ENCODE data around the gene SENP6. TPM values are rescaled to one million over a fixed set of nuclear protein-coding genes. Genes with fewer than 3 reads are reported as not detected.
A peak's percentile ranks its signal among the peaks of the same experiment; 100 is the strongest.

The SENP6 gene
- total RNA-seq, 1 experiment from 2014 or later = 63.1 TPM

DNA sequence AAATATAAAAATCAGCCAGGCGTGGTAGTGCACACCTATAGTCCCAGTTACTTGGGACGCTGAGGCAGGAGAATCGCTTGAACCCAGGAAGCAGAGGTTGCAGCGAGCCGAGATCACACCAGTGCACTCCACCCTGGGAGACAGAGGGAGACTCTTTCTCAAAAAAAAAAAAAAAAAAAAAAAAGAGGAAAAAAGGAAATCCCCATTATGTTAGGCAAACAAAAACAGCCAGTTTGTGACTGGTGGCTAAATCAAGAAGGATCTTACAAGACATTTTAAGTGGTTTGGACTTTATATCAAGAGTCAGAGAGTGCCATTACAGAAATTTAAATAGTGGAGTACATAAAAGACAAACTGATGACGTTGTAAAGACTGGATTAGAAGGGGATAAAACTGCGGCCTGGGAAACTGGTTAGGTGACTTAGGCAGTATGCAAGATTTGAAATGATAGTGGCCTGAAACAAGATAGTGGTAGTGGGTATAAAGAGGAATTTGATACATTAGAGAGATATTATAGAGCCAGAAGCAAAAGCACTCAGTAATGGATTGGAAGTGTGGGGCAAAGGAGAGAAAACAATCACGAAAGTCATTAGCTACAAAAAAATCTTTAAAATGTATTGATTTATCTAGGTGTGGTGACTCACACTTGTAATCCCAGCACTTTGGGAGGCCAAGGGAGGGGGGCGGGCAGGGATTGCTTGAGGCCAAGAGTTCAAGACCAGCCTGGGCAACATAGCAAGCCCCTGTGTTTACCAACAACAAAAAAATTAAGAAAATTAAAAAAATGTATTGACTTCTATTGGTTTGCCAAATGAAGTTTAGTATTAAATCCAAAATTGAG lies 145.7 kb downstream of the SENP6 start:
- no peak for DNase-seq (ENCODE audit: low spot score)

DNA sequence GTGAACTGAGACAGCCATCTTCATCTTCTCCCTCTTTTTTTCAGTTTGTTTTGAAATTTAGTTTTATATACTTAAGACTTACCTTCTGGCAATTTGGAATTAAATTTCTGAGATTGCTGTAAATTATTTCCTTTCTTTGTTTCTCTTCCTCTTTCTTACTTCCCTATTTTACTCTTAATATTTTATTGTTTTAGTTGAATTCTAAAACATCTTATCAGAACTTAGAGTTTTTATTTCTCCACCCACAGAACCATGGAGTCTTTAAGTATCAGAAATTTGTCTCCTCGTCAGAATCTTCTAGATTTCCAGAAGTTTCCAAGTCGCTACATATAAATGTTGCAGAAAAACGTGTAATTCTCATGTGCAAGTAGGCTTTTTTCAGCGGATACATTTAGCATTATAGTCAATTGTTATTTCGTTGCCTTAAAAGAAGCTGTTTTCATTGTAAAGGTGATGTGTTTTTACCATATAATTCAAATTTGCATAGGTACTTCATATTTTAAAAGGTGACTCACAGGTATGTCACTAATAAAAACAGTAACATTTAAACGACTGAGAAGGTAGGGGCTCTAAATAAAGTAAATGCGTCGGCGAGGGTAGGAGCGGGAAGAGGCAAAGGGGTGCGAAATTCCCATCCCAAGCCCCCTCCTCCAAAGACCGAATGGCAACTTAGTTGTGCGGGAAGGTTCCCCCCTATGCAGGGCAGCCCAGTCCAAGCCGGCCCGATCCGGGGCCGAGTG lies 146.5 kb downstream of the SENP6 start:
- no peak for DNase-seq (ENCODE audit: low spot score)

DNA sequence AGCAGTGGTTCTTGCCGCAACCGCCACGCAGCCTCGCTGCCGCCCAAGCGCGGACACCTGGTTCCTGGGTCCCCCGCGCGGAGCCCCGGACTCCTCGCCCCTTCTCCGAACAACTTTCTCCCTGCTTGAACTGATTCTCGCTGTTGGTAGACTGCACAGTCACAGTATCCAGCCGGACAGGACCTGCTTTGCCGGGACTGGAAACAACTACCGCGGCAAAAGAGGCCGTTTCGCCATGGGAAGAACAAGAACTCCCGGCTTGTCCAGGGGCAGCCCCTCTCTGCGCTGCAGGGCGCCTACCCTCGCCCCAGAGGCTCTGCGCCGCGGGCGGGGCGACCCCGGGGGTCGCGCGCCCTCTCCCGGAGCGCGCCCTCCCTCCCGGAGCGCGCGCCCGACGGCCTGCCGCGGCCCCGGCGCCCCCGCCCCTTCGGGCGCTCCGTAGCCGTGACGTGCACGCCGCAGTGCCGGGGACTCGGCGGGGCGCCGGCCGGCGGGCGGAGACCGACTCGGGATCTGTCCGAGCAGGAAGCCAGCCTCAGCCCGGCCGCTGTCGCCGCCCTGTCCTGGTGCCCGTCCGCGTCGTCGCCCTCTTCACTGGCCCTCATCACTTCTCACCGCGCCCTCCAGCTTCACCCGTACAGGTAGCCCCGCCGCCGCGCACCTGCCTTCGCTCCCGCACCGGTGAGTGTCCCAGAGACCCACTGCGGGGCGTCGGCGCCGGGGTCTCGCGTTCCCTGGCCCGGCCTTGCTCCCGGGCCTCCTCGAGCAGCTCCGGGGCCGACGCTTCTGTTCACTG lies 147.3 kb downstream of the SENP6 start, which contains the start of gene MYO6:
Gene MYO6, plus strand, starts transcription at position 497 of the 796 bp plus-strand sequence. CDS start 68,309 bp downstream, outside the sequence.
- DNase-seq (ENCODE audit: low spot score) = peak; percentile 28

DNA sequence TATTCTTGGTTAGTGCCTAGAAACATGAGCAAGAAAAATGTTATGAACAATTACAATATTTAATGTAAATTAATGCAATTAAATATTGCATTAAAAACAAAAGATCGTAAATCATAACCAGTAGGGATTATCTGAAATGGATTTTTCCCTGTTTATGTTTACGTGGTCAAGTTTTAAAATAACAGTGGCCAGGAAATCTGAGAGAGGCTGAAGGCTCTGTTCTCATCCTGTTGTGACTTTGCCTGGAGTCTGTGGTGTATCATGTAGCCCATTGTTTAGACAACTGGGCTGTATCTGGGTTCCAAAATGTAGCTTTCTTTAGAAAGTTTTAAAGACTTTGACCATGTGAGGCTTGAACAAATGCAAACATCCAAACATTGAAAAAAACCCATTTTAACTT lies 149.8 kb downstream of the SENP6 start:
- DNase-seq (ENCODE audit: low spot score) = no peak

DNA sequence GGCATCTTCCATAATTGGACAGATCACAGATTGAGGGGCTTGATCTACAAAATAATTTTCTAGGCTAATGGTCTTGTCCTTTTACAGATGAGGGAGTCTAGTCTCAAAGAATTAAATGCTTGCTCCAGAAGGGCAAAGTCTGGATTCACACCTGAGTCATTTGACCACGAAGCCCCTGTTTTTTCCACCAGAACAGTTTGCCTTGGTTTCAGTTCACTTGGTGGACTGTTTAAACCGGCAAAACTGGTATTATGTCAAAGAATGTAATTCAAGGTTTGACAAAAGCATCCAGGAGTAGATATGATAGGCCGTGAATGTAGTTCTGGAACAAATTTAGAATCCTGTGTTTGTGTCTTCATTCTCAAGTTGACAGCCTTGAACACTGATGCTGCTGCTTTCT lies 150.7 kb downstream of the SENP6 start:
- DNase-seq (ENCODE audit: low spot score) = no peak

DNA sequence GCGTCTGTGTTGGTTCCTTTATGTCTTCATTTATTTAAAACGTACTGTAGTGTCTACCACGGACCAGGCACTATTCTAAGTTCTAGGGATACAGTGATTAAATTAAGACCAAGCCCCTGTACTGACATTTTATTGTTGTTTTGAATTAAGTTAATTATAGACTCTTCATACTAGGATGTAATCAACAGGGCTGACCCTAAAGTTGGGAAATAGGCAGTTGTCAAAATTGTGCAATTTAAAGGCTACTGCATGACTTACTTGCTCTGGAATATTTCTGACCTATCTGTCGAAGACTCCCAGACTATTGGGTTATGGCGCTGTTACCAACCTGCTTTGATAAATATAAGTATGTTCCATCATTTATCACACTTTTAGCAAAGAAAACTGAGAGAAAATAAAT lies 154.0 kb downstream of the SENP6 start:
- DNase-seq (ENCODE audit: low spot score) = no peak

DNA sequence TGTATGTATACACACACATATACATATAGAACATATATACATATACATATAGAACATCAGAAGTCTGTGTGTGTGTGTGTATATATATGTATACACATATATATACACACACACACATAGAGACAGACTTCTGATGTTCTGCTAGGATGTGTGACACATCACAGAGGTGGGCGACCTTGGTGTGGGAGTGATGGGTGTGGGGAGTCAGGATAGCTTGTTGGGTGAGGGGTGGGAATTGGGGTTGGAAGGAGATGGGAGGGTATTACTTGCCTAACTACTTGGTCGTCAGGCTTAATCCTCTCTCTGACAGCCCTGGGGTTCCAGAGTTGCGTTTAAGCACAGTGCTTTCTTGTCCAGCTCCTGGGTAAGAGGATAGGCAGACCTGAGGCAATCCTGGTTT lies 155.6 kb downstream of the SENP6 start:
- no peak for DNase-seq (ENCODE audit: low spot score)

DNA sequence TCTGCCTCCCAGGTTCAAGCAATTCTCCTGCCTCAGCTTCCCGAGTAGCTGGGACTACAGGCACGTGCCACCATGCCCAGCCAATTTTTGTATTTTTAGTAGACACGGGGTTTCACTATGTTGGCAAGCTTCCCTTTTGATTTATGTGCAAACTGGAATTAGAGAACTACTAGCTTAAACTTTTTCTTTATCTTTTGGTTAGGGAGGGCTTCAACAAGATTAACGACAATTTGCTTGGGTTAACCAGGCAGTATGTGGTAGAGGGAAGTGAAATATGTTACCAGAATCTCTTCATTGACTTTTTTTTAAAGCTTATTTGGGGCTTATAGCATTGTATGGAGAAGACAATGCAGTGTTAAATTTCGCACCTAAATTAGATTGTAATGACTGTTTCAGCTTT lies 156.4 kb downstream of the SENP6 start:
- no peak for DNase-seq (ENCODE audit: low spot score)

DNA sequence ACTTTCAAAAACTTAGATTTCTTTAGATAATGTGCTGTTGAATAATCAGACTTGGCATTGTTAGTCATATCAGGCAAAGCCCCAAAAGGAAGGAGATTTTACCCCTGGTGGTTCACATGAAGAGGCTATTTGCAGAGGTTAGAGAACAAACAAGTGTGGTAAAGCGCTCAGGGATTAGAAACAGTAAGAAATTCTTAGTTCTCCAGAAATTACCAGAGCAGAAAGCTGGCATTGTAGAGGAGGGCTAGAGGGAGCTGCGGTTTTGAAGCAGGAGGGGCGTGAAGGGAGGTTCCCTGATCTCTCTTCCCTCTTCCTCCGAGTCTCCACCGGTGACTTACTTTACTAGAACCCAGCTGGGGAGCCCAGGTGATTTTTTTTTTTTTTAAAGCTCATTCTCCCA lies 157.5 kb downstream of the SENP6 start:
- DNase-seq (ENCODE audit: low spot score) = no peak

DNA sequence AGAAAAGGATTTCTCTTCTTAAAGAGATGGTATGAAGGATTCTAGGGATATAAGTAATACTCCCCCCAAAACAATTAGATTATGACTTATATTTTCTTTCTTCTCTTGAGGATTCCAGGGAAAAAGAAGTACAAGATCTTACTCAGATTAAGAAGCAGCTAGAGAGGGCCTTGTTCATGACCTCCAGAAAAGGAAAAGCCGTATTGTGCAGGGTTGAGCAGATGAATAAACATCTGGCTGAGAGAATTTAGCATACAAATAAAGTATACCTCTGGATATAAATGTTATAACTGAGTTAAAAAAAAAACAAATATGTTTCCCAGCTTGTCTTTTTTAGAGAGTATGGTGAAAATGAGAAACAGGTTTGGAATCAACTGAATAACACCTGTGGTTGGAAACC lies 158.6 kb downstream of the SENP6 start:
- no peak for DNase-seq (ENCODE audit: low spot score)

DNA sequence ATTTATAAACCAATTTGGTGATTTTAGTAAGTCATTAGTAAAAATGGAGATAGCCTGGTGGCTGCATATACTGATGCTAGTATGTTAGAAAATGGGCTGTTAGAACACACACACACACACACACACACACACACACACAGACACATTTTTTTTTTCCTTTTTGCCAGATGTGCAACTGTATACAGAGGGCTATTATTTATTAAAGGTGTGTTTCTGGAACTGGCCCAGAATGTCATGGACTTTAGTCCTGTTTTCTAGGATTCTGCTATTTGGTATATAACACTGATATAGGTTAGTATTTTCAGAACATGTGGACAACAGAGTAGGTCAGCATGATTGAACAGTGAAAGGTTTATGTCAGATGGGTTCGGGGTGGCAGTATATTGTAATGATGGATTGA lies 159.8 kb downstream of the SENP6 start:
- no peak for DNase-seq (ENCODE audit: low spot score)

DNA sequence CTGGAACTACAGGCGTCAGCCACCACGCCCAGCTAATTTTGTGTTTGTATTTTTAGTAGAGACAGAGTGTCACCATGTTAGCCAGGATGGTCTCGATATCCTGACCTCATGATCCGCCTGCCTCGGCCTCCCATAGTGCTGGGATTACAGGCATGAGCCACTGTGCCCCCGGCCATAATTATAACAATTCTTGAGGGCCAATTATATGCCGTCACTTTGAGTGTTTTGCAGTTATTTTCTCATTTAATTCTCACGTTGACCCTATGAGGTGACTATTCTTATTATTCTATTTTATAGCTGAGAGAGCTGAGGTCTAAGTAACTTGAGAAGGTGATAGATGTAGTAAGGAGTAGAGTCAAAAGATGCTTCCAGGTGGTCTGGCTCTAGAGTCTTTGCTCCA lies 160.4 kb downstream of the SENP6 start:
- no peak for DNase-seq (ENCODE audit: low spot score)

DNA sequence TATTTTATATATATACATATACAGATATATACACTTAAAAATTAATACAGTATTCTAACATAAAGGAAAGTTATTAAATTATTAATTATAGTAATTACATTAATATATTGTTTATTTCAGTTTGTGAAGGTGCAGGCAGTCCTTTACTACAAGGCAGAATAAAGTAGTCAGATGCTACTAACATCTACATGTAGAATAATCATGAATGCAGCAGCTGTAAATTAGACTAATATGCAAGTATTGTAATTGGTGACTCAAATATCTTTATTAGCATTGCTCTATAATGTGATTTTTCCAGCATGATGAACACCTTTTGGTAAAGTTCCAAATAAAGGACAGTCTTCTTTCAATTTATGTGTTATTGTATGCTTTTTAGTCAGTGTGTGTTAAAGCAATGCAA lies 164.7 kb downstream of the SENP6 start:
- no peak for DNase-seq (ENCODE audit: low spot score)

Other genes starting within 250 kb of the SENP6 start
- 0.05 and 0.29 TPM in 2 replicates for gene FILIP1, start 108.1 kb upstream of the SENP6 start, total RNA-seq (2014; rRNA removed; shearing (Covaris generic))
- gene MYO6, start 147.4 kb downstream of the SENP6 start, total RNA-seq (2014; rRNA removed; shearing (Covaris generic)) = 9.4 and 10.0 TPM in 2 replicates